HG03520 (cell line): ENCODE data around the gene MLYCD.

Source experiments
- ATAC-seq: cut with Tn5 transposase; IDR thresholded peaks from one replicate; pipeline ENCODE4 v1.9.1; 2021; ENCODE audit warnings: mild to moderate bottlenecking, moderate library complexity; ENCODE audit not compliant: unreplicated experiment

The MLYCD gene

DNA sequence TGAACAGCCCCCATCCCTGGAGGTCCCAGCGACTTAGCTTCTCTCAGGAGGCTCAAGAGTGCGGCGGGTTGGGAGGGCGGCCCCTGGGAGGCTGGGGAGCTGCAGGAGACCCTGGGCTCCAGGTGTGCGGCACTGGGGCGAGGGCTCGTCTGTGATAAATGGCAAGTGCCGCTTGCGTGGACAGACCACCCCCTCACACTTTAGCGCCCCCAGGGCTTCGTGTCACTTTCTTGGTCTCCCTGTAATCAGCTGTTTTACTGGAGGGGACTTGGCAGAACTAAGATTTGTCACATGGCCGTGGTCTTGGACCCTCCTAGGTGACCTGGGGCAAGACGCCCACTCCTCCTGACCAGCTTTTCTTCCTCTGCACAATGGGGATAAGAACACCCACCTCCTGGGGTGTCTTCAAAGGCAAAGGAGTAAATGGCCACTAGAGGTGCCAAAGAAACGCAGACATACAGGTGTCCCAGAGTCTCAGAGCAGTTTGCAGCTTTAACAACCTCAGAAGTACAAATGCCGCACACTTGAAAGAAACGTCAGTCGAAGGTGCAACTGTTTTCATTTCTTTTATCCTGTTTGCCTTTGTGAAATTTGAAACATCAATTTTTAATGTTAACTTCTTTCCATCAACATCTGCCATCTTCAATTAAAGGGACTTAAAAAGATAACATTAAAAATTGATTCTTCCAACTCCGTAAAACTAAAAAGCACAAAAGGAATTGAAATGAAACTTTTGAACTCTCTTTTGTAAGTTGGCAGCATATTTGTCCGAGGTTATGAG lies 55.1 kb downstream of the MLYCD start:
- no peak for ATAC-seq

DNA sequence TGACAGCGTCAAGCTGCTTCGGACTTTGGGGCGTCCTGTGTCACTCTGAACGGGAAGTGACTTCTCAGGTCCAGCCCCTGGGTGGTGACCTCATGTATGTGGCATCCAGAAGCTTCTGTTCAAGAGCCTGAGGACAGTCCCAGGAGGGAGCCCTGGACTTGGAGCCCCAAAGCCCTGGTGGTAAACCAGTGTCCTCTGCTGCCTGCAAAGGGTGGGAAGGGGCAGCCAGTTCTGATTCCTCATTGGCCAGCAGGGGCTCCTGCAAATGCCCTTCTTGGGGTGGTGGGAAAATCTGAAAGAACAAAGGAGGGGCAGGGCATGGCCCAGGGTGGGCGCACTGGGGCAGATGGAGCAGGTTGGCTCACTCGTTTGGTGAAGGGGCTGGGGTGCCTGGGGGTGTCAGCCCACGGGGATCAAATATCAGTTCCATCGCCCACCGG lies 55.7 kb downstream of the MLYCD start:
- no peak for ATAC-seq

DNA sequence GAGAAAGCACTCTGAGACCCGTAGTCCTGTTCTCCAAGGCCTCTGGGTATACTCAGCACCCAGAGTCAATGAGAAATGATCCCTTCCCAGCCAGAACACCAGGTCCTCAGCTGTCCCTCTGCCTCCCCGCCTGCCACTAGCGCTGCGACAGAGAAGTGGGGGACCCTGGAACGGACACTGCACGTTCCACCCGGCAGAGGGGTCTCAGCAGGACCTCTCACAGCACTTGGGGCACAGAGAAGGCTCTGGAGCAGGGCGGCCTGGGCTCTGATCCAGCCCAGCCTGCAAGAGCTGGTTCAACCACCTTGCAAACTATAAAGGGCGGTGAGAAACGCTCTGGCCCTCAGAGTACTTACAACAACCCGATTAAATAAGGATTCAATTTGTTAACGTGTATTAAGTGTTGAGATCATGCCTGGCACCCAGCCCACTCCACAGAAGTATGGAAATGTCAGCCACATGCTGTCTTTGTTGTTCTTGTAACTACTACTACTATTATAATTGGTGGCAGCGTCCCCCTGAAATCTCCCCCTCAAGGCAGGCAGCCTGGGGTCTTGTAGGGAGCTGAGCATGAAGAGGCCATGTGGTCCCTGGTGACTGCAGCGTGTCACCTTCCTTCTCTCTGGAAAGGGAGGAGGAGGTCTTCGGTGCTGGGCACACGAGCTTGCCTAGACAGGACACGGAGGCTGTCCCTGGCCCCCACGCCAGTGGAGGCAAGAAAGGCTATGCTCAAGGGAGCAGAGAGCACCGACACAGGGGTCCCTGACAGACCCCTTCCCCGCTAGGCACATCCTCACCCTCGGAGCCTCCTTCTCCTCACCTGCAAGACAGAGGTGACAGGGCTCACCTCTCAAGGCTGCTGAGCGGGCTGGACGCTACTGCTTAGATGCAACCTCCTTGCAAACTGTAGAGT lies 56.6 kb downstream of the MLYCD start:
- no peak for ATAC-seq

DNA sequence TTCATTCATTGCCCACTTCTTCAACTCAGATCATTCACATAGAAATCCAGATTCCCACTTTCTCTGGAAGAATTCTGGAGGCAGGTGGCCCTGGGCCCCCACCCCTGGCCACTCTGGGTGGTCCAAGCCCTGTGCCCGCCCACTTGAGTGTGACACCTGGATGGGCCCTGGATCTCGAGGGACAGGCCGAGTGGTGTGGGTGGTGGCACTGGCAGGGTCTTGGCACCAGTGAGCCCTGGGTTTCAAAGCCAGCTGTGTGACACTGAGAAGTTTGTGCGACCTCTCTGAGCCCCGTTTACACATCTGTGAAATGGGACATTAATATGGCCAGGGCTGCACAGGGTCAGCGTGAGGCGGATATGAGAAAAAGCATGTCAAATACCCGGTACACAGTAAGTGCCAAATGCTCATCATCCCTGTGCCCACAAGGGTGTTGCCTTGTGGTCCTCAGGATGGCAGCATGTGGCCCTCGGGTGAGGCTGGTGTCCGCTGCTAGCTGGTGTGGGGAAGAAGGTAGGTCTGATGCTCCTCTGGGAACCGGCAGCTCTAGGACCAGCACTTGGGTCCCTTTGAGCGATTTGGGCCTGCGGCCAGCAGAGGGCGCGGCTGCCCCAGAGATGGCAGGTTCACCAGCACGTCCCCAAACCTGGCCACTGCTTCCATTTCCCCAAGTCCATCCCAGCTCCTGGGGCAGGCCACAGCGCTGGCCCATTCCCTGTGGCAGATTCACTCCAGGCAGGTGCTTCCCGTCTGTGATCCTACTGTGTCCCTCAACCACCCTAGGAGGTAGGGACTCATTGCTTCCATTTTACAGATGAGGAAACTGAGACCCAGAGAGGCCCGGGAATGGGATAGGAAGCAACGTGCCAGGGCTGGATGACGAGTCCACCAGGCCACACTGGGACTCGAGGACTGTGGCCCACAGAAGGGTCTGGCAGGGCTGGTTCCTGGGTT lies 57.7 kb downstream of the MLYCD start:
- peak; percentile 48 for ATAC-seq

DNA sequence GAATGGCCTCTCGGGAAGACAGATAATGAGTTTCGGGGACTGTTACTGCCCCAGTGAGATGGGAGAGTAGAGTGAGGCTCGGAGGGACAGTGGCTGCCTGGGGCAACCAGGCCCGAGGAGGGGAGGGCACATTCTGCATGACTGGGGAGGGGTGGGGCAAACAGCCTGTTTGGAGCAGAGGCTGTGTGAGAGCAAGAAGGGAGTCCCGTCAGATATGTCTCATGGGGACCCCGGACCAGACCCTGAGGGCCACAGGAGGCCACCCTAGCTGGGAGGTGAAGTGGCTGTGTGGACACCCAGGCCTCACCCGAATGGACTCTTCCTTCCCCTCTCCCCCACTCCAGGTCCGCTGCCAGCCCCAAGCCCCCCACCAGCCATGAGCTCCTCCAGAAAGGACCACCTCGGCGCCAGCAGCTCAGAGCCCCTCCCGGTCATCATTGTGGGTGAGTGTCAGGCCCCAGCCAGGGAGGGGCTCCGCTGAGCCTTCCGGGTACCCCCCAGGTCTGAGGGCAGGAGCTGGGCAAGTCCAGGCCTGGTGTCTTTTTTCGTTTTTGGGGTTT lies 58.5 kb downstream of the MLYCD start:
- no peak for ATAC-seq

DNA sequence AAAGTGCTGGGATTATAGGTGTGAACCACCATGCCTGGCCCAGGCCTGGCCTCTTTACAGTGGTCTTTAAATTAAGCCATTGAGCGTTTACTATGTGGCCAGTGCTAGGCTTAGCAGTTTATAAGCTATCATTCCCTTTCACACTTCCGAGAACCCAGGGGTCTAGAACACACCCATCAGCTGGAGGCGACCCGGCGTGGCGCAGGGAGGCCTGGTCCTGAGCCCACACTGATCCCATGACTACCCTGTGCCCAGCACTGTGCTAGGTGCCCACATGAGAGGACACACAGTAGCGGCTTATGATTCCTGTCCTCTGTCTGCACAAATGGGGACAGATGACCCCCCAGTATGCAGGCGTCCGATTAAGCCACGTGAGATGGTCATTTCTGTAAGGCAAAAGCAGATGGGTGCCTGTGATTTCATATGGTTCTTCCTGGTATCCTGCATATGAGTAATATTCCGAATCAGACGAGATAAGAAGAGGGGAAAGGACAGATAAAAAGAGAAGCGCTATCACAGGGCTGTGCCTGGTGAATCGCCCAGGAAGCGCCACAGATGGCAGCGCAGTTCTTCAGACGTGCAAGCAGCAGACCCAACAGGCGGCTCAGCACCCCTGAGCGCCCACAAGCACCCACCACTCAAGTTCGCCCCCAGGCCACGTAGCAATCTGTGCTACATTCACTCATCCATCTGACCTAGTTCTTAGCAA lies 59.4 kb downstream of the MLYCD start:
- ATAC-seq: no peak

DNA sequence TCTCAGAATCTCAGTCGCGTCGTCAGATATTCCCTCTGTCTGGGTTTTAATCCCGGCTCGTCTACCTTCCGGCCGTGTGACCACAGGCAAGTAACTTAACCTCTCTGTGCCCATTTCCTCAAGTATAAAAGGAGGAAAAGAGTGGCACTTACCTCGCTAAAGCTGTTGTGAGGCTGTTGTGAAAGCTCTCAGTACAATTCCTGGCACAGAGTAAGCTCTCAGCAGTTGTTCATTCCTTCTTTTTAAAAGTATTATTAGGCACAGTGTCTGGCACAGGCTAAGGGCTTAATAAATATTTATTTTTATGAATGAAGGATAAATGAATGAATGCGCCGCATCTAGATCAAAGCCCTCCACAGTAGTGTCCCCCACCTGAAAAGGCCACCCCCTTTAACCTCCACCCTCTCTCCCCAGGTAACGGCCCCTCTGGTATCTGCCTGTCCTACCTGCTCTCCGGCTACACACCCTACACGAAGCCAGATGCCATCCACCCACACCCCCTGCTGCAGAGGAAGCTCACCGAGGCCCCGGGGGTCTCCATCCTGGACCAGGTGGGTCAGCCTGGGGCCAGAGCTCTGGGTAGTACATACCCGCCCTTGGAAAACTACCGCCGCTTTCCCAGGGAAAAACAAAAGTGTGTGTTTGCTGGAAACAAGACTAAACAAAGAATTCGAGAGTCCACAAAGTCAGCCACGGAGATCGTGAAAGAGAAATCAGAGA lies 60.1 kb downstream of the MLYCD start:
- no peak for ATAC-seq

DNA sequence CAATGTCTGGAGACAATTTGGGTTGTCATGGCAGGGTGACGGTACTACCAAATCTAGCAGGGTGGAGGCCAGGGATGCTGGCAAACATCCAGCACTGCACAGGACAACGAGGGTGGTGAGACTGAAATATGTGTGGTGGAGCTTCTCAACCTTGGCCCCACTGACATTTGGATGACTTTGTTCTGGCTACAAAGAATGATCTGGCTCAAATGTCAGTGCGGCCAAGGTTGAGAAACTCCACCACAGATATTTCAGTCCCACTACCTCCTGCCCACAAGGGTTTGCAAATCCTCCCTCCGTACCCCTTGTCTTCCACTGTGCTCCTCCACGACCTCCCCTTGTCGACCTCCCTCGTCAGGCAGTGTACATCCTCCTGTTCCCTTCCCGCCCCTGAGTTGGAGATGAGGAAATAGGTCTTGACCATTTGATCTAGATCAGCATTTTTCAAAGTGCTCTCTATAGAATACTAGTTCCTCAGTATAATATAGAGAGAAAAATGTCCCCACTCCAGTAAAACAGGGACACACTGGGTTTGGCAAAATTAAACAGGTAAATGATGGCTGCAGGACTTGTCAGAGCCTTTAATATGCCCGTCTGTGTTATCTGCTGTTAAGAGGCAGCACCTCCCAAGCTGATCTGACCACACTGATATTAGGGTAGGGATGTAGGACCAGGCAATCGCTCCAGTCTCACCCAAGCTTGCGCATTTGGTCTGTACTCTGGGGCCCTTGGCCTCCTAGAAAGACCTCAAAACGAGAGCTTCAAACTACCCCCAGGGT lies 60.9 kb downstream of the MLYCD start:
- no peak for ATAC-seq

DNA sequence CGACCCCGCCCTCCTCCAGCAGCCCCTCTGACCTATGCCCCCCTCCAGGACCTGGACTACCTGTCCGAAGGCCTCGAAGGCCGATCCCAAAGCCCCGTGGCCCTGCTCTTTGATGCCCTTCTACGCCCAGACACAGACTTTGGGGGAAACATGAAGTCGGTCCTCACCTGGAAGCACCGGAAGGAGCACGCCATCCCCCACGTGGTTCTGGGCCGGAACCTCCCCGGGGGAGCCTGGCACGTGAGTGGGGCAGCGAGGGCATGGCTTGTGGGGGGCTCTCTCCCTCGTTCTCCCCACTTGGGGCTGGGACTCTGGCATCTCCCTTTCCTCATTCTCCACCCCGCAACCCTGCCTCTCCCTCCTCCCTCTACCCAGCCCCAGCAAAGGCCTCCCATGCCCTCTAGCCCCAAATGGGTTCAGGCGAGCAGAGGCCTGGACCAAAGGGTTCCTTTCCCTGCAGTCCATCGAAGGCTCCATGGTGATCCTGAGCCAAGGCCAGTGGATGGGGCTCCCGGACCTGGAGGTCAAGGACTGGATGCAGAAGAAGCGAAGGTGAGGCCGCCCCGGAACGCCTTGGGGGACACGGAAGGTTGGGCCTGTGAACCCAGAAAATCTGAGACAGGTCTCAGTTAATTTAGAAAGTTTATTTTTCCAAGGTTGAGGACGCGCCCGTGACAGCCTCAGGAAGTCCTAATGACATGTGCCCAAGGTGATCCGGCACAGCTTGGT lies 61.8 kb downstream of the MLYCD start:
- ATAC-seq: no peak

DNA sequence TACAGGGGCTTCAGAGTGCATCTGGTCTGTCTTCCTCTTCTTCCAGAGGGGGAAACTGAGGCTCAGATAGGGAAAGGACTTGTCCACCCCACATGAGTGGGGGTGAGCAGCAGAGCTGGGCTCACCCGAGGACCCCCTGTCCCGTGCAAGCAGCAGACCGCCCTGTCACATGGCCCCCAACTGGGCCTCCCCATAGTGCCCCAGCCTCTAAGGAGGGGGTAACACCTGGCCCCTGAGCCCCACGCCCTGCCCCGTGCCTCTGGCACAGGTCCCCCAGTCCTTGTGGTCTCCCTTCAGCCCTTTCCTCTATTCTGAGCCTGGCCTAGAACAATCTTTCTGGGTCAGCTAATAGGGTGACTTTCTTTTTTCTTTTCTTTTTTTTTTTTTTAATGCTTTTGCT lies 62.7 kb downstream of the MLYCD start:
- no peak for ATAC-seq

DNA sequence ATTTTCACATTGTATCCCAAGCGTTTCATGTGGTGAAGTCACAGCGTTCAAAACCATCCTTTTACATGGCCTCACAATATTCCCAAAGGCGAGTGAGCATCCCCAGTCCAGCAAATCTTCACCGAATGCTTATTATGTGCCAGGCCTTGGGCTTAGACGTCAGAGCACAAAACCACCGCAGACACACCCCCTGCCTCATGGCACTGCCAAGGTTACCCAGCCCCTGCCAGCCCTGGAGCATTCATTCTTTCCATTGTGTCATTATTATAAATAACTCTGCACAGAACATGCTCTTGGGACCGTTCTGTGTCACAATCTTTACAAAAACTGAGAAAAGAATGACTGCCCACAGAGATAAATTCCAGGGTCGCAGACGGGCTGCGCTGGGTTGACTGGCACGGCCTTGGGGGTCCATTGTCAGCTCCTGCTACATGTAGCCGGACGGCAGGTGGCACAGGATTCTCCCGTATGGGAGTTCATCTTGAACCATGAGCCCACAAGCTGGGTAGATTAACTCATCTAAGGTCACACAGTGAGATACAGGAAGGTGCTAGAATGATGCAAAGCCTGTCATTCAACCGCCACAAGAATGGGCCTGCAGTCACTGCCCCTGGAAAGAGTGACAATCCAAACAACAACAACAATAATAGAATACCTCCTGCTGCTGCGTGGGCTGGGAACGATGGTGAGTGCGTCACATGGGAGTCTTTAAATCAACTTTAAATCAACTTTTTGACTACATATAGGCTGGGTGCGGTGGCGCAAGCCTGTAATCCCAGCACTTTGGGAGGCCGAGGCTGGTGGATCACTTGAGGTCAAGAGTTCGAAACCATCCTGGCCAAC lies 64.6 kb downstream of the MLYCD start:
- ATAC-seq: no peak

DNA sequence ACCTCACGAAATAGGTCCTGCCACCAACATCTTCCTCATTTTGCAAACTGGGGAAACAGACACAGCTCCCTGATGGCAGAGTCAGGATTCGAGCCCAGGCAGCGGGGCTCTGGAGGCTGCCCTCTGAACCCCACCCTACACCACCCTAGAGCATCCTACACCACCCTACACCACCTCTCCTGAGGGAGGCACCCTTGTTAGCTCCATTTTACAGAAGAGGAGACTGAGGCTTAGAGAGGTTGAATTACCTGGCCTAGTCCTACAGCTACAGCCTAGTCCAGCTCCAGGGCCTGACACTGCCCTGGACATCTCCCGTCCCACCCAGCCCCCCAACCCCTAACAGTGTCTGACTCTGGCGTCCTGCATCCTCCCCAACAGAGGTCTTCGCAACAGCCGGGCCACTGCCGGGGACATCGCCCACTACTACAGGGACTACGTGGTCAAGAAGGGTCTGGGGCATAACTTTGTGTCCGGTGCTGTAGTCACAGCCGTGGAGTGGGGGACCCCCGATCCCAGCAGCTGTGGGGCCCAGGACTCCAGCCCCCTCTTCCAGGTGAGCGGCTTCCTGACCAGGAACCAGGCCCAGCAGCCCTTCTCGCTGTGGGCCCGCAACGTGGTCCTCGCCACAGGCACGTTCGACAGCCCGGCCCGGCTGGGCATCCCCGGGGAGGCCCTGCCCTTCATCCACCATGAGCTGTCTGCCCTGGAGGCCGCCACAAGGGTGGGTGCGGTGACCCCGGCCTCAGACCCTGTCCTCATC lies 65.9 kb downstream of the MLYCD start:
- no peak for ATAC-seq

DNA sequence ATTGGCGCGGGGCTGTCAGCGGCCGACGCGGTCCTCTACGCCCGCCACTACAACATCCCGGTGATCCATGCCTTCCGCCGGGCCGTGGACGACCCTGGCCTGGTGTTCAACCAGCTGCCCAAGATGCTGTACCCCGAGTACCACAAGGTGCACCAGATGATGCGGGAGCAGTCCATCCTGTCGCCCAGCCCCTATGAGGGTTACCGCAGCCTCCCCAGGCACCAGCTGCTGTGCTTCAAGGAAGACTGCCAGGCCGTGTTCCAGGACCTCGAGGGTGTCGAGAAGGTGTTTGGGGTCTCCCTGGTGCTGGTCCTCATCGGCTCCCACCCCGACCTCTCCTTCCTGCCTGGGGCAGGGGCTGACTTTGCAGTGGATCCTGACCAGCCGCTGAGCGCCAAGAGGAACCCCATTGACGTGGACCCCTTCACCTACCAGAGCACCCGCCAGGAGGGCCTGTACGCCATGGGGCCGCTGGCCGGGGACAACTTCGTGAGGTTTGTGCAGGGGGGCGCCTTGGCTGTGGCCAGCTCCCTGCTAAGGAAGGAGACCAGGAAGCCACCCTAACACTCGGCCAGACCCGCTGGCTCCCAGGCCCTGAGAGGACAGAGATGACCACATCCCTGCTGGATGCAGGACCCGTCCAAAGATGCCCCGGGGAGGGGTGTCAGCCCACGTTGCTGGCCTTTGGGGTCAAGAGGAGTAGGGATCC lies 66.7 kb downstream of the MLYCD start:
- no peak for ATAC-seq

DNA sequence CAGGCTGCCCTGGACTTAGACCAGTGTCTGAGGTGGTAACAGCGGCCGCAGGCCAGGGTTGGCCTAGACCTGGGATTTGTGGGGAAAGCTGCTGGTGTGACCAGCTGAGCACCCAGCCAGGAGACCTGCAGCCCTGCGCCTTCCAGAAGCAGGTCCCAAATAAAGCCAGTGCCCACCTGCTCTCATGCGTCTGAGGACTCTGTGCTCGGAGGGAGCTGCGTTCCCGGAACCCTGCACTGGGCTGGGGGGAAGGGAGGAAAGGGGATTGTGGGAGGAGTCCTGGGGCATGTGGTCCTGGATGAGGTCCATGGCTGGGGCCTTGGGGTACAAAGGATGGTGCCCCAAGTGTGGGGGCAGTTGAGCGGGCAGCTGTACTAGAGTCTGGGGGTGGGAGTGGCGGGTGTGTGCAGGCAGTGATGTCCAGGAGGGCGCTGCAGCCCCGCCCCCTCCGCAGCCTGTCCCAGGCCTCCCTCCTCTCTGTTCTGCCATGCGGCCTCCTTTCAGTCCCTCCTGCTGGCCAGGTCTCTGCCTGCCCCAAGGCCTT lies 67.3 kb downstream of the MLYCD start:
- ATAC-seq: no peak

DNA sequence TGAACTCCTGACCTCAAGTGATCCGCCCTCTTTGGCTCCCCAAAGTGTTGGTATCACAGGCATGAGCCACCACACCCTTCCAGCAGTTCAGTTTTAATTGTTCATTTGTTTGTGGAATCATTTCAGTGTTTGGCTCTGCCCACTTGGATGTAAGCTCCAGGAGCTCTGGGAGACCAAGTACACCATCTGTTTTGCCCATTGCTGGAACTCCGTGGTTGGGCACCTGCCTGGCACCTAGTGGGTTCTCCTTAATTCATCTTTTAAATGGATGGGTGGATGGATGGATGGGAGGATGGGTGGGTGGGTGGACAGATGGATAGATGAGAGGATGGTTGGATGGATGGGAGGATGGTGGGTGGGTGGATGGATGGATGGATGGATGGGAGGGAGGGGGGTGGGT lies 68.2 kb downstream of the MLYCD start:
- ATAC-seq: no peak
